GM23338 (cell line): ENCODE data around the gene MRM2. TPM values are rescaled to one million over a fixed set of nuclear protein-coding genes. Genes with fewer than 3 reads are reported as not detected.

ENCODE experiments used
- EZH2phosphoT487 ChIP-seq: fragments of 200-600 bp; sonication (generic); IDR thresholded peaks from one replicate; pipeline ENCODE4 v1.8.1; 2018; ENCODE audit warnings: antibody characterized with exemption; ENCODE audit not compliant: unreplicated experiment
- NANOG ChIP-seq: IDR thresholded peaks from 2 replicates; pipeline ENCODE4 v1.6.1; 2016; ENCODE audit warnings: antibody characterized with exemption, borderline replicate concordance
- REST ChIP-seq: IDR thresholded peaks from one replicate; pipeline ENCODE4 v1.6.1; 2018; ENCODE audit warnings: antibody characterized with exemption; ENCODE audit not compliant: unreplicated experiment
- STAT1 ChIP-seq: IDR thresholded peaks from one replicate; pipeline ENCODE4 v1.6.1; 2016; ENCODE audit warnings: antibody characterized with exemption; ENCODE audit not compliant: unreplicated experiment
- ZNF331 ChIP-seq: fragments of 250-450 bp; sonication (Bioruptor Pico); IDR thresholded peaks from 2 replicates; pipeline ENCODE4 v1.5.0; 2020; ENCODE audit warnings: low read depth, mild to moderate bottlenecking, moderate library complexity
- polyA plus RNA-seq: library from polyadenylated mRNA; unstranded; fragments of >200 nt; fragmentation: Nextera tagmentation; extraction: Ambion mirVana; gene quantifications from 2 replicates; pipeline ENCODE4 v1.2.1, GENCODE V29; 2016
- total RNA-seq: library from RNA; depleted of rRNA; stranded (reverse); fragments of >200 nt; shearing (Covaris generic); gene quantifications from 2 replicates; pipeline ENCODE4 v1.2.3, GENCODE V29; 2014
- TF ChIP-seq, protein P1 (sequence below): fragments of 250-450 bp; sonication (Bioruptor Pico); IDR thresholded peaks from 2 replicates; pipeline ENCODE4 v1.5.0; 2020; ENCODE audit warnings: mild to moderate bottlenecking, moderate library complexity
- TF ChIP-seq, protein P2 (sequence below), 2 experiments: fragments of 200-600 bp in 1 of 2; sonication (generic) in 1 of 2; conservative IDR thresholded peaks; 2 replicates each; pipeline versions ENCODE4 v1.5.1 to v1.6.1; 2016 to 2017; ENCODE audit warnings: antibody characterized with exemption in 2 of 2, low read depth in 2 of 2, mild to moderate bottlenecking in 2 of 2, moderate library complexity in 1 of 2

Gene MRM2
- total and polyA plus RNA-seq, 2 experiments from 2014 or later: 30.0 to 37.8 TPM

DNA sequence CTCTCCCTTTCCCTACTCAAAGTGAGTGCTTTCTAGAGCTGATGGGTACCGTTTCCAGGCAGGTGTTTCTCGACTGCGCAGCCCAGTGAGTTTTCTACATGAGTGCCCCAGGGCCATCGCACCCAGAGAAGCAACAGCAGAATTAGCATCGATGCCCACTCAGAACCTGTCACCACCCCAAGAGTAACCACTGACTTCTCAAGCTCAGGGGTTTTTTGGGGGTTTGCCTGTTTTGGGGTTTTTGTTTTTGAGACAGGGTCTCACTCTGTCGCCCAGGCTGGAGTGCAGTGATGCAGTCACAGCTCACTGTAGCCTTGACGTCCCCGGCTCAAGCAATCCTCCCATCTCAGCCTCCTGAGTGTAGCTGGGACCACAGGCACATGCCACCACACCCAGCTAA is 46.5 kb upstream of the MRM2 start (continued):
- TF ChIP-seq, protein P1, sequence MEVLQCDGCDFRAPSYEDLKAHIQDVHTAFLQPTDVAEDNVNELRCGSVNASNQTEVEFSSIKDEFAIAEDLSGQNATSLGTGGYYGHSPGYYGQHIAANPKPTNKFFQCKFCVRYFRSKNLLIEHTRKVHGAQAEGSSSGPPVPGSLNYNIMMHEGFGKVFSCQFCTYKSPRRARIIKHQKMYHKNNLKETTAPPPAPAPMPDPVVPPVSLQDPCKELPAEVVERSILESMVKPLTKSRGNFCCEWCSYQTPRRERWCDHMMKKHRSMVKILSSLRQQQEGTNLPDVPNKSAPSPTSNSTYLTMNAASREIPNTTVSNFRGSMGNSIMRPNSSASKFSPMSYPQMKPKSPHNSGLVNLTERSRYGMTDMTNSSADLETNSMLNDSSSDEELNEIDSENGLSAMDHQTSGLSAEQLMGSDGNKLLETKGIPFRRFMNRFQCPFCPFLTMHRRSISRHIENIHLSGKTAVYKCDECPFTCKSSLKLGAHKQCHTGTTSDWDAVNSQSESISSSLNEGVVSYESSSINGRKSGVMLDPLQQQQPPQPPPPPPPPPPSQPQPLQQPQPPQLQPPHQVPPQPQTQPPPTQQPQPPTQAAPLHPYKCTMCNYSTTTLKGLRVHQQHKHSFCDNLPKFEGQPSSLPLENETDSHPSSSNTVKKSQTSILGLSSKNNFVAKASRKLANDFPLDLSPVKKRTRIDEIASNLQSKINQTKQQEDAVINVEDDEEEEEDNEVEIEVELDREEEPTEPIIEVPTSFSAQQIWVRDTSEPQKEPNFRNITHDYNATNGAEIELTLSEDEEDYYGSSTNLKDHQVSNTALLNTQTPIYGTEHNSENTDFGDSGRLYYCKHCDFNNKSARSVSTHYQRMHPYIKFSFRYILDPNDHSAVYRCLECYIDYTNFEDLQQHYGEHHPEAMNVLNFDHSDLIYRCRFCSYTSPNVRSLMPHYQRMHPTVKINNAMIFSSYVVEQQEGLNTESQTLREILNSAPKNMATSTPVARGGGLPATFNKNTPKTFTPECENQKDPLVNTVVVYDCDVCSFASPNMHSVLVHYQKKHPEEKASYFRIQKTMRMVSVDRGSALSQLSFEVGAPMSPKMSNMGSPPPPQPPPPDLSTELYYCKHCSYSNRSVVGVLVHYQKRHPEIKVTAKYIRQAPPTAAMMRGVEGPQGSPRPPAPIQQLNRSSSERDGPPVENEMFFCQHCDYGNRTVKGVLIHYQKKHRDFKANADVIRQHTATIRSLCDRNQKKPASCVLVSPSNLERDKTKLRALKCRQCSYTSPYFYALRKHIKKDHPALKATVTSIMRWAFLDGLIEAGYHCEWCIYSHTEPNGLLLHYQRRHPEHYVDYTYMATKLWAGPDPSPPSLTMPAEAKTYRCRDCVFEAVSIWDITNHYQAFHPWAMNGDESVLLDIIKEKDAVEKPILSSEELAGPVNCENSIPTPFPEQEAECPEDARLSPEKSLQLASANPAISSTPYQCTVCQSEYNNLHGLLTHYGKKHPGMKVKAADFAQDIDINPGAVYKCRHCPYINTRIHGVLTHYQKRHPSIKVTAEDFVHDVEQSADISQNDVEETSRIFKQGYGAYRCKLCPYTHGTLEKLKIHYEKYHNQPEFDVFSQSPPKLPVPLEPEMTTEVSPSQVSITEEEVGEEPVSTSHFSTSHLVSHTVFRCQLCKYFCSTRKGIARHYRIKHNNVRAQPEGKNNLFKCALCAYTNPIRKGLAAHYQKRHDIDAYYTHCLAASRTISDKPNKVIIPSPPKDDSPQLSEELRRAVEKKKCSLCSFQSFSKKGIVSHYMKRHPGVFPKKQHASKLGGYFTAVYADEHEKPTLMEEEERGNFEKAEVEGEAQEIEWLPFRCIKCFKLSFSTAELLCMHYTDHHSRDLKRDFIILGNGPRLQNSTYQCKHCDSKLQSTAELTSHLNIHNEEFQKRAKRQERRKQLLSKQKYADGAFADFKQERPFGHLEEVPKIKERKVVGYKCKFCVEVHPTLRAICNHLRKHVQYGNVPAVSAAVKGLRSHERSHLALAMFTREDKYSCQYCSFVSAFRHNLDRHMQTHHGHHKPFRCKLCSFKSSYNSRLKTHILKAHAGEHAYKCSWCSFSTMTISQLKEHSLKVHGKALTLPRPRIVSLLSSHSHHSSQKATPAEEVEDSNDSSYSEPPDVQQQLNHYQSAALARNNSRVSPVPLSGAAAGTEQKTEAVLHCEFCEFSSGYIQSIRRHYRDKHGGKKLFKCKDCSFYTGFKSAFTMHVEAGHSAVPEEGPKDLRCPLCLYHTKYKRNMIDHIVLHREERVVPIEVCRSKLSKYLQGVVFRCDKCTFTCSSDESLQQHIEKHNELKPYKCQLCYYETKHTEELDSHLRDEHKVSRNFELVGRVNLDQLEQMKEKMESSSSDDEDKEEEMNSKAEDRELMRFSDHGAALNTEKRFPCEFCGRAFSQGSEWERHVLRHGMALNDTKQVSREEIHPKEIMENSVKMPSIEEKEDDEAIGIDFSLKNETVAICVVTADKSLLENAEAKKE: no peak
- no peak for TF ChIP-seq STAT1
- TF ChIP-seq ZNF331 (CRISPR knock-in tag): no peak
- no peak for TF ChIP-seq NANOG
- TF ChIP-seq REST: no peak
- TF ChIP-seq EZH2phosphoT487: no peak
- TF ChIP-seq, protein P2, sequence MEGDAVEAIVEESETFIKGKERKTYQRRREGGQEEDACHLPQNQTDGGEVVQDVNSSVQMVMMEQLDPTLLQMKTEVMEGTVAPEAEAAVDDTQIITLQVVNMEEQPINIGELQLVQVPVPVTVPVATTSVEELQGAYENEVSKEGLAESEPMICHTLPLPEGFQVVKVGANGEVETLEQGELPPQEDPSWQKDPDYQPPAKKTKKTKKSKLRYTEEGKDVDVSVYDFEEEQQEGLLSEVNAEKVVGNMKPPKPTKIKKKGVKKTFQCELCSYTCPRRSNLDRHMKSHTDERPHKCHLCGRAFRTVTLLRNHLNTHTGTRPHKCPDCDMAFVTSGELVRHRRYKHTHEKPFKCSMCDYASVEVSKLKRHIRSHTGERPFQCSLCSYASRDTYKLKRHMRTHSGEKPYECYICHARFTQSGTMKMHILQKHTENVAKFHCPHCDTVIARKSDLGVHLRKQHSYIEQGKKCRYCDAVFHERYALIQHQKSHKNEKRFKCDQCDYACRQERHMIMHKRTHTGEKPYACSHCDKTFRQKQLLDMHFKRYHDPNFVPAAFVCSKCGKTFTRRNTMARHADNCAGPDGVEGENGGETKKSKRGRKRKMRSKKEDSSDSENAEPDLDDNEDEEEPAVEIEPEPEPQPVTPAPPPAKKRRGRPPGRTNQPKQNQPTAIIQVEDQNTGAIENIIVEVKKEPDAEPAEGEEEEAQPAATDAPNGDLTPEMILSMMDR (conservative IDR thresholded peaks at IDR 0.05; ENCODE audit: low read depth in 2 of 2): no peak
